Measurements from ENCODE around the gene SLC4A2.

Gene SLC4A2

DNA sequence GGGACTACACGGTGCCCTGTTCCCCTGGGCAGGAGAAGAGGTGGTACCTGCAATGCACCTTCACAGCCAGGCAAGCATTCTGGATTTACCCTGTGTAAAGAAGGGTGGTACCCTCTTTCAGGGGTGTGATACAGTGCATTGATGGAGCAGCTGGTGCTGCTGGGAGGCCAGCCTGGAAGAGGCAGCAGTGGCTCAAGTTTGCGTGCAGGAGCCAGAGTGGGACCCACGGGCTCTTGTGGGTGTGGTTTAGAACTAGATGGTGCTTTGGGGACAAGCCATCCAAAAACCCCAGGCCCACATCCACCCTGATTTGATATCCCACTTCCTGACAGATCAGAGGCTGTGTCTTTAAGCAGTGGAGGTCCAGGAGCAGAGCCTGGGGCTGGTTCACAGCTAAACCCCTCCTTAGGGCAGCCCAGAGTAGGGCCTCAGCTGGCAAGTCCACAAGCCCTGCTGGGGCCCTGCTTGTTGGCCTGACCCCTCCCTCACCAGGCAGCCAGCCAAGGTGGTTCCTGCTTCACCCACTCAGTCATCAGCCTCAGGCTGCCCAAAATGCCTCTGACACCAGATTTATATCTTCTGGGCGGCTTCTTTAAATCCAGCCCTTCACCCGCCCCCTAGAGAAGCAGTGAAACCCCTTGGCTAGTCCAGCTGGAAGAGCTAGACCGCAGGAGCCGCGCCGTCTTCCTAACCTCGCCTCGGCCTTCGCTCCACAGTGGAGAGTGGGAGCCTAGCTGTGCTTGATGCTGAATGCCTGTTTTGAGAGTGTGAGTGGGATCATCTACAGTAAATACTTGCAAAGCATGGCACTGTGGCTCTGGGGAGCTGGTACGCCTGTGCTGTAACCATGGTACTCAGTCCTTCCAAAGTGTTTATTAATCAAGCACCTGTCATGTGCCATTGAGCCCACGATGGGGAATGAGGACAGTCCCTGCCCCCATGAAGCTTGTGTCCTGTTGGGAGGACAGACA, 12.5 kb upstream of the SLC4A2 start:
- DNase-seq, result no peak

- no peak for DNase-seq
Observed at GRCh38 chr7:151047976-151048815, 11.2 kb upstream of the SLC4A2 start, which contains the start of gene ASIC3. Gene ASIC3, plus strand, starts transcription at chr7:151048531. Its CDS starts 355 bp downstream, at chr7:151048886.

DNA sequence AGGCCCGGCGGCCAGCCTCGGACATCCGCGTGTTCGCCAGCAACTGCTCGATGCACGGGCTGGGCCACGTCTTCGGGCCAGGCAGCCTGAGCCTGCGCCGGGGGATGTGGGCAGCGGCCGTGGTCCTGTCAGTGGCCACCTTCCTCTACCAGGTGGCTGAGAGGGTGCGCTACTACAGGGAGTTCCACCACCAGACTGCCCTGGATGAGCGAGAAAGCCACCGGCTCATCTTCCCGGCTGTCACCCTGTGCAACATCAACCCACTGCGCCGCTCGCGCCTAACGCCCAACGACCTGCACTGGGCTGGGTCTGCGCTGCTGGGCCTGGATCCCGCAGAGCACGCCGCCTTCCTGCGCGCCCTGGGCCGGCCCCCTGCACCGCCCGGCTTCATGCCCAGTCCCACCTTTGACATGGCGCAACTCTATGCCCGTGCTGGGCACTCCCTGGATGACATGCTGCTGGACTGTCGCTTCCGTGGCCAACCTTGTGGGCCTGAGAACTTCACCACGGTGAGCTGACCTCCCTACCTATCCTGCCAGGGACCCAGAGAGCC, 10.4 kb upstream of the SLC4A2 start:
- DNase-seq, result no peak

- no peak for DNase-seq
Observed at GRCh38 chr7:151051108-151051507, 8.3 kb upstream of the SLC4A2 start.

- DNase-seq, result no peak
Observed at GRCh38 chr7:151053096-151053495, 6.3 kb upstream of the SLC4A2 start.

DNA sequence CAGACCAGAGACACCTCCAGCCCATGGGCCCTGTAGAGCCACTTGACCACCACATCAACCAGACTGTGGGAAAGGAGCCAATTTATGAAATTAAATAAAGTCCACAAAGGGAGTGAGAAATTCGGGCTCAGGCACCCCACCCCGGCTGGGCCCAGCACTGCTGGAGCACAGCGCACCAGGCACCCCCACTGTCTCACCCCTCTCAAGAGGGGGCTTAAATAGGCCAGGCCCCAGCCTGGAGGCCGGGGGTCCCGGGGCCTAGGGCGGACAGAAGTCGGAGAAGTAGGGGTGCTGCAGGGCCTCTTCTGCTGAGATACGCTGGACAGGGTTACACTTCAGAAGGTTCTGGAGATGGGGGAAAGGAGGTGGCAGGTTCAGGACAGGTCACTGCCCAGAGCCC, 5.6 kb upstream of the SLC4A2 start:
- DNase-seq, result no peak

- no peak for DNase-seq
Observed at GRCh38 chr7:151056283-151056665, 3.1 kb upstream of the SLC4A2 start.

DNA sequence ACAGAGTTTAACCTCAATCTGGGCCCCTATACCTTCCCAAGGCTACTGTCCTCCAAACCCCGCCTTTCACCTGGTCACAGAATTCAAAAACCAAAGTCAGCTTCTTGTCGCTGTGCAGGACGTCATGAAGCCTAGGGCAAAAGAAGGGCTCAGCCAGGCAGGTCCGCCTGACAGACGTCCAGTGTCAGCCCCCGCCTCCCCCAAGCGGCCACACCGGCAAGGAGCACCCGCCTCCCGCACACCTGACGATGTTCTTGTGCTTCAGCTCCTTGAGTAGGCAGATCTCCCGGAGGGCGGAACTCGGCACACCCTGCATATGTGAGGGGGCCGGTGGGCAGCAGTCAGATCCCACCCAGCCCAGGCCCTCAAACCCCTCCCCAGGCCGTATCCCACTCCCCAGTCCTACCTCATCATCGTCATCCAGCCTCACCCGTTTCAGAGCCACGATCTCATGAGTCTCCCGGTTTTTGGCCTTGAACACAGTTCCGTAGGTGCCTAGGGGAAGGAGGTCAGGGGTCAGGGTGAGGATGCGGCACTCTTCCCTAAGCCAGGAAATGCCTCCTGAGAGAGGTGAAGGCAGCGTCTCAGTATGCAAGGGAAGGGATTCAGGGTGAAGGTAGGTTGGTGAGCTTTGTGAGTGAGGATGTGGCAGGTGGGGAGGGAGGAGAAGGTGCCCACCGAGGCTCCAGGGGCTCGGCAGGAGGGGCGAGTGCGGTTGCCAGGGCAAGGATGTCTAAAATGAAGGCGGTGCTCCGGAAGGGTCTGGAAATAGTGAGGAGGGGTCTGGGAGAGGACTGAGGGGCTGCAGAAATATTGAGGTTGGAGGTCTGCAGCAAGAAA, 2.5 kb upstream of the SLC4A2 start:
- no peak for DNase-seq

GRCh38 chr7:151057506-151057988, 1.8 kb upstream of the SLC4A2 start, which contains the start of gene CDK5:
Gene CDK5, minus strand, starts transcription at chr7:151057897. Its CDS starts 49 bp downstream, at chr7:151057848.
- no peak for DNase-seq

DNA sequence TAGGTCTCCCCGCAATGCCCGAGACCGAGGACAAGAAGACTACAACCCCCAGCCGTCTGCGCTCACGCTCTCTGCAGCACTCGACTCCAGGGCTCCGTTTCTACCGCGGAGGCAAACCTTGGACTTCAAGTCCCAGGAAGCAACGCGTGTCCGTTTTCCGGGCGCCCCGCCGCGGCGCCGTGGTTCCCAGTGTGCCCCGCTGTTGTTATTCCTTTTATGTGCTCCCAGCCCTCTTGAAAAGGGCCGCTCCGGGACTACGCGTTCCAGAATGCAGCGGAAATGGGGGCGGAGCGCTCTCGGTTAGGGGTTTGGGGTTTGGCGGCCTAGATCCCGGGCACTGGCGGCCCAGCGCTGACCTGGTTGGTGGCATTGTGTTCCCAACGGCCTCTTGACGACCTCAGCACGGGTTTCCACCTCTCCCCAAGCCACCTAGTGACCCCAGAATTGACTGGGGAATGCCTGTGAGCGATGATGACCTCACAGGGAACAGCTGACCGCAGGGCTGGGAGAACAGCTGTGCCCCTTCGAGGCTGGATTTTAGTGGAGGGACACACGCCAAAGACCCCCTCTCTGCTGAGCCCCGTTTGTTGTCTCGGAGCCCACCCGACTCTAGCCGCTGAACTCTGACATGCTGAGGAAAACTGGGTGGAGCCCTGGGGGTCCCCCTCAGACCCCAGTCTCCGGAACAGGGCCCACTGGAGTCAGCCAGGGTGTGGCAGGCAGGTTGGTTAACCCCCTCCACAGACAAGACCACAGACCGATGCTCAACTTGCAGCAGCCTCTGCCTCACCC, 1.2 kb upstream of the SLC4A2 start:
- peak; percentile 98 for DNase-seq

- no peak for DNase-seq
Observed at GRCh38 chr7:151058781-151059366, 515 bp upstream of the SLC4A2 start.

GRCh38 chr7:151060113-151060415, 675 bp downstream of the SLC4A2 start:
- DNase-seq, result no peak

DNA sequence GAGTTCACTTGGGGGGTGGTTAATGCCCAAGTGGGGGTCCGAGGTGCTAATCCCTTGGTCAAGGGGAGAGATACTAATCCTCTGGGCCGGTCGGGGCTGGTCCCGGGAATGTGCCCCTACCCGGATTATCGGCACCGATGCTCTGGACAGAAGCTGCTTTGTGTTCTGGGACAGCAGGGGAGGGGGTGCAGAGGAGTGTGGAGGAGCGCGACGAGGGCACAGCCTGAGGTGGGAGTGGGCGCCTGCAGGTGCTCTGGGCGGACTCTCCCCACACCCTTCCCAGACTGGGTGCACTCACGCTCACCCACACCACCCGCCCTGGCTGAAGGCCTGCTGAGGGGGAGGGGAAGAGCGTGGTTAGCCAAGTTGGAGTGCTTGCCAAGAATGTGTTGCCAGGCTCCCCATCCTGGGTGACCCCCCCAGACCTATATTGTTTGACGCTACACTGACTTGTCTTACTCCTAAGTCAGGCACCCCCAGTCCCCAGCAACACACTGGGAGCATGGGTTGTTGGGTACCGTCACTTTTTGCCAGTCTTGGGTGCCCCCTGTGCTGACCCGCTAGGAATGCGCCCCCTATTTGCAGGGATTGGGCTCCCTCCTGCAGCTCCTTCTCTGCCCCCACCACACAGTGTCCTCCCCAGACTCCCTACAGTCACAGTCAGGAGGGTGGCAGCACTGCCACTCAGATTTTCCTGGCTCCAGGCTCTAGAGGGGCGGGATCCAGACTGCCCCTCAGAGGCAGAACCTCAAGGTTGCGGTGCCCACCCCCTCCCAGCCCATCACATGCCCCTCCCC, 1.2 kb downstream of the SLC4A2 start:
- DNase-seq, result no peak

DNA sequence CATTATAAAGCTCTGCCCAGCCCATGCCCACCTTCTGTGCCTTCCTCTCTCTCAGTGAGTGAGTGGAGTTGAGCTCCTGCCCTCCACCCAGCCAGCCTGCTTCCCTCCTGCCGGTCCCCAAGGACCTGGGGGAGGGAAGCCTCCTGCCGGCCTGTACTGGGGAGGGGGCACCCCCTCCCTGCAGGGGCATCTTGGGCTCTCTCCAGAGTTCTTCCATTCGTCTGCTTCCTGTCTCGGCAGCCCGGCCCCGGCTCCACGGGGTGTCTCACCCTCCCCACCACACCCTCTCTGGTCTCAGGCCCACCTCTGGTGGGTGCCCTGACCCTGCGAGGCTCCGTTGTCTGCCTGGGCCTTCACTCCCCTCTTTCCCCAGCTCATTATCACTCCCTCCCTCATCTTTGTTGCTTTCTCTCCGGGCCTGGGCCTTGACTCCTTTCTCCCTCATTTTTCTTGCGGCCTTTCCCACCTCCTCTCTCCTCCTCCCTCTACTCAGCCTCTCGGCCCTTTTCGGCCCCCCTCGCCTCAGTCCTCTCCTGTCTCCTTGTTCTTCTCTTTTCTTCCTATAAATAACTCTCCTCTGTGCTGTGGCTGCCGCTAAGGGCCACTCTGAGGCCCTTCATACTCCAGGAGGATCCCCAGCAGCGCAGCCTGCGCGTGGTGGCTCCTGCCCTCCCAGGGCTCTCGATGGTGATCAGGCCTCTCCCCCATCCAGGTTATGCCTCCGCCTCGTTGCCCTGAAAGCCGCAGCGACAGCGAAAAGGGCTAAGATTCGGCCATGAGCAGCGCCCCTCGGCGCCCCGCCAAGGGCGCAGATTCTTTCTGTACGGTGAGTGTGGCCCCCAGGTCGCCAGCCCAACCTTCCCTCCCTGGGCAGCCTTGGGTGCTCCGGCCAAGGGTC, 2.1 kb downstream of the SLC4A2 start:
- DNase-seq, result no peak

GRCh38 chr7:151062111-151062398, 2.7 kb downstream of the SLC4A2 start:
- DNase-seq, result no peak

DNA sequence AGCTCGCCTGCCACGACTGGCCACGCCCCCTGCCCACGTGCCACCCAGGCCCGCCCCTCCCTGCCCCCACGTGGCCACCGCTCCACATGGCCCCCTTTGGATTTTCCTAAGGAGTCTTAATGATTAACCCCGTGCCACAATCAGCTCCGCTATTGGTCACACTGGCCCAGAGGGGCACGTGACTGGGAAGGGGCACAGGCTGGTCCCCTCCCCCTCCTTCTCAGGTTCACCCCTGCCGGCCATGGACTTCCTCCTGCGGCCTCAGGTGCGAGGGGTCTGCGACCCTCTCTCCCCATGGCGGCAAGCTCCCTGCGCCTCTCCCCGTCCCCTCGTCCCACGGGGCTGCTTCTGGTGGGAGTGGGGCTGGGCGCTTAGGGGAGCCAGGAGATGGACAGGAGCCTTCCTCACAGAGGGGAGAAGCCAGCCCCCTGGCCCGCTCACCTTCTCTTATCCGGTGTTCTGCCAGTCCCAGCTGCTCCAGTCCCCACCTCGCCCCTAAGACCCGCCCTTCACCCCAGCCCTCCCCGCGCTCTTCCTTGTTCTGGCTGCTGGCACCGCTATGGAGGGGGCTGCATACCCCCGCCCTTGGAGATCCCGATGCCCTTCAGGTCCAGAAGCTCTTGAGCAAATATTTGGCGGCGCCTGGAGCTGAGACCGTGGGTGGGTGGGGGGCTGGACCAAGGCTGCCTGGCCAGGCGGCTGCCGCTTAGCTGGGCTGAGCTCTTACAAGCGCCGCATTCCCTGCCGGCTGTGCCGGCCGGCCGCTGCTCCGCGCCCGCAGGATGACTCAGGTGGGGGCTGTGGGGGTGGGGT, 3.2 kb downstream of the SLC4A2 start:
- no peak for DNase-seq

- DNase-seq, result no peak
Observed at GRCh38 chr7:151063212-151063561, 3.8 kb downstream of the SLC4A2 start.

DNA sequence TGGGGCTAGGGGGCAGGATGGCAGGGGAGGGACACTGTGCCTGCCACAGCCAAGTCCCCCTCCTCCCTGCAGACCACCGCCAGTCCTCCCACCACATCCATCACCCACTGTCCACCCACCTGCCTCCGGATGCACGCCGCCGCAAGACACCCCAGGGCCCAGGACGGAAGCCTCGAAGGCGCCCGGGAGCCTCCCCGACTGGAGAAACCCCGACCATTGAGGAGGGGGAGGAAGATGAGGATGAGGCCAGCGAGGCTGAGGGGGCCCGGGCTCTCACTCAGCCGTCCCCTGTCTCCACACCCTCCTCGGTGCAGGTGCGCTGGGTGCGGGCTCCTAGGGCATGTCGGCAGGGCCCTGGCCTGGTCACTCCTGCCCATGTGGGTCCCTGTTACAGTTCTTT, 5.1 kb downstream of the SLC4A2 start:
- no peak for DNase-seq

- no peak for DNase-seq
Observed at GRCh38 chr7:151064993-151065392, 5.6 kb downstream of the SLC4A2 start.
